A549 (cell line): ENCODE results near the gene UCMA. TPM values are rescaled to one million over a fixed set of nuclear protein-coding genes. Genes with fewer than 3 reads are reported as not detected.

ENCODE experiments used
- ATAC-seq, 2 experiments: fragments of 200-7000 bp in 1 of 2; fragments of >200 bp in 1 of 2; cut with Nextera tagmentation in 1 of 2; cut with Tn5 transposase in 1 of 2; 3 replicates each; pipeline versions ENCODE4 v1.8.0 to v1.9.1; 2018 to 2020; ENCODE audit warnings: mild to moderate bottlenecking in 1 of 2, moderate library complexity in 1 of 2
- CTCF ChIA-PET: fragments of 300-600 bp; sonication (Branson Sonifier 250); formaldehyde crosslinking; extraction: SDS; loops from one replicate; lab custom pipeline; 2021; ENCODE audit warnings: antibody characterized with exemption, inconsistent platforms; lab: Yijun Ruan, JAX
- POLR2A ChIA-PET: fragments of 350-600 bp; formaldehyde crosslinking; extraction: SDS; loops from one replicate; lab custom pipeline; 2021; ENCODE audit warnings: antibody characterized with exemption, inconsistent platforms; lab: Yijun Ruan, JAX
- DNase-seq, 2 experiments: peaks; one replicate each; pipeline versions ENCODE4 v3.0.0 to v3.0.0-alpha.2; 2011 to 2016; ENCODE audit warnings: low read depth in 1 of 2, low spot score in 1 of 2
- FAIRE-seq: peaks from 2 replicates; lab custom pipeline; 2011; peaks lifted over from hg19 to GRCh38; lab: Jason Lieb, UNC
- H3K27ac ChIP-seq, 2 experiments: fragments of >200 bp; sonication (Bioruptor Twin); formaldehyde crosslinking; 3 replicates each; pipeline ENCODE4 v1.5.1; 2016 to 2017
- H3K4me1 ChIP-seq: fragments of >200 bp; sonication (Bioruptor Twin); formaldehyde crosslinking; 3 replicates; pipeline ENCODE4 v1.6.1; 2016
- H3K4me2 ChIP-seq: fragments of >200 bp; sonication (Bioruptor Twin); formaldehyde crosslinking; 3 replicates; pipeline ENCODE4 v1.6.1; 2016
- H3K4me3 ChIP-seq: fragments of >200 bp; sonication (Bioruptor Twin); formaldehyde crosslinking; 3 replicates; pipeline ENCODE4 v1.5.1; 2016
- H3K9me3 ChIP-seq: fragments of >200 bp; sonication (Bioruptor Twin); formaldehyde crosslinking; 3 replicates; pipeline ENCODE4 v1.6.1; 2016
- BCL3 ChIP-seq: fragments of >200 bp; sonication (Bioruptor Twin); formaldehyde crosslinking; IDR thresholded peaks from 3 replicates; pipeline ENCODE4 v1.6.1; 2016
- CHD4 ChIP-seq: fragments of 200-600 bp; sonication (generic); IDR thresholded peaks from 2 replicates; pipeline ENCODE4 v1.6.1; 2016; ENCODE audit warnings: antibody characterized with exemption, mild to moderate bottlenecking, borderline replicate concordance
- CTCF ChIP-seq: fragments of >200 bp; sonication (Bioruptor Twin); formaldehyde crosslinking; IDR thresholded peaks from 3 replicates; pipeline ENCODE4 v1.5.1; 2016
- E2F6 ChIP-seq: IDR thresholded peaks from 2 replicates; pipeline ENCODE4 v1.6.1; 2012; ENCODE audit warnings: low read depth, borderline replicate concordance
- EP300 ChIP-seq, 2 experiments: fragments of >200 bp; sonication (Bioruptor Twin); formaldehyde crosslinking; IDR thresholded peaks; 2 replicates in 1 of 2; 3 replicates in 1 of 2; pipeline ENCODE4 v1.6.1; 2016 to 2017
- FOSL2 ChIP-seq, 2 experiments: fragments of 450-650 bp in 1 of 2; fragments of >200 bp in 1 of 2; sonication (Bioruptor Twin) in 1 of 2; formaldehyde crosslinking; IDR thresholded peaks; 2 replicates each; pipeline versions ENCODE4 v1.5.0 to v1.6.1; 2016 to 2020; ENCODE audit warnings: mild to moderate bottlenecking in 1 of 2, moderate library complexity in 1 of 2
- HOXA7 ChIP-seq: fragments of 250-450 bp; sonication (Bioruptor Pico); IDR thresholded peaks from 2 replicates; pipeline ENCODE4 v1.5.0; 2020; ENCODE audit warnings: mild to moderate bottlenecking, moderate library complexity
- HOXB13 ChIP-seq: fragments of 250-450 bp; sonication (Bioruptor Pico); IDR thresholded peaks from 2 replicates; pipeline ENCODE4 v1.5.0; 2020; ENCODE audit warnings: low read depth, mild to moderate bottlenecking, moderate library complexity
- HOXB5 ChIP-seq: fragments of 250-450 bp; sonication (Bioruptor Pico); IDR thresholded peaks from 2 replicates; pipeline ENCODE4 v1.5.0; 2020; ENCODE audit warnings: mild to moderate bottlenecking, moderate library complexity
- JUNB ChIP-seq: fragments of >200 bp; sonication (Bioruptor Twin); formaldehyde crosslinking; IDR thresholded peaks from 2 replicates; pipeline ENCODE4 v1.6.1; 2016
- MAX ChIP-seq: IDR thresholded peaks from 2 replicates; pipeline ENCODE4 v1.6.1; 2012
- PHF8 ChIP-seq: fragments of 200-600 bp; sonication (generic); IDR thresholded peaks from 2 replicates; pipeline ENCODE4 v1.6.1; 2016; ENCODE audit warnings: low read depth, mild to moderate bottlenecking, antibody characterized with exemption, moderate library complexity, borderline replicate concordance
- POLR2AphosphoS2 ChIP-seq: conservative IDR thresholded peaks from 2 replicates; pipeline ENCODE4 v1.6.1; 2012; ENCODE audit warnings: low read length, improper control_type of control experiment, inconsistent platforms
- RAD21 ChIP-seq, 2 experiments: fragments of >200 bp in 1 of 2; sonication (Bioruptor Twin) in 1 of 2; formaldehyde crosslinking in 1 of 2; IDR thresholded peaks in 1 of 2; conservative IDR thresholded peaks in 1 of 2; 2 replicates in 1 of 2; 3 replicates in 1 of 2; pipeline ENCODE4 v1.6.1; 2012 to 2018; ENCODE audit warnings: inconsistent platforms in 1 of 2
- RARB ChIP-seq: fragments of 250-450 bp; sonication (Bioruptor Pico); IDR thresholded peaks from 2 replicates; pipeline ENCODE4 v1.8.0; 2021; ENCODE audit warnings: mild to moderate bottlenecking, moderate library complexity
- REST ChIP-seq: fragments of 200-600 bp; sonication (generic); IDR thresholded peaks from 2 replicates; pipeline ENCODE4 v1.6.1; 2016; ENCODE audit warnings: antibody characterized with exemption, mild to moderate bottlenecking, moderate library complexity
- RNF2 ChIP-seq: fragments of 200-600 bp; sonication (generic); IDR thresholded peaks from 2 replicates; pipeline ENCODE4 v1.6.1; 2016; ENCODE audit warnings: low read depth, mild to moderate bottlenecking, antibody characterized with exemption, moderate library complexity, borderline replicate concordance
- SMC3 ChIP-seq: fragments of >200 bp; sonication (Bioruptor Twin); formaldehyde crosslinking; IDR thresholded peaks from 3 replicates; pipeline ENCODE4 v1.6.1; 2018; ENCODE audit warnings: inconsistent platforms
- ZC3H11A ChIP-seq: fragments of 450-650 bp; IDR thresholded peaks from 2 replicates; pipeline ENCODE4 v1.6.1; 2014; ENCODE audit warnings: antibody characterized with exemption, mild to moderate bottlenecking
- ZFP36 ChIP-seq: fragments of 450-650 bp; IDR thresholded peaks from 2 replicates; pipeline ENCODE4 v1.6.1; 2014; ENCODE audit warnings: borderline replicate concordance; ENCODE audit not compliant: partially characterized antibody
- WGBS: methylation state at CpG from one replicate; pipeline ENCODE4 v1.1.6; 2017; ENCODE audit errors: missing lambda C conversion rate; 5-methylcytosine and 5-hydroxymethylcytosine counted together
- polyA plus RNA-seq, 4 experiments: library from polyadenylated mRNA; depleted of rRNA in 3 of 4; stranded (reverse); fragments of >200 nt; fragmentation: RNase III in 1 of 4; extraction: RNeasy Plus Mini Kit Qiagen cat#74134 plus additional on column Dnase treatment in 1 of 4; gene quantifications; 2 replicates in 3 of 4; 3 replicates in 1 of 4; pipeline ENCODE4 v1.2.3, GENCODE V29; 2011 to 2017

UCMA gene
- polyA plus RNA-seq, 2 of the 4 experiments (the other 2 are of a cell fraction) = not detected

- TF ChIP-seq REST = no peak
- TF ChIP-seq RARB (CRISPR knock-in tag) = no peak
- TF ChIP-seq, all 56 proteins: peak for 0
Measured at GRCh38 chr10:13256627-13257026, 22.5 kb upstream of the UCMA start (continued).

GRCh38 chr10:13253726-13254125 is 19.6 kb upstream of the UCMA start:
- ATAC-seq (no peak), FAIRE-seq (no peak), DNase-seq (no peak)
- Histone ChIP-seq H3K4me1 (no peaks in the 10 kb centered on the region), H3K27ac (no peak overlapping the region), H3K4me2 (no peak overlapping the region), H3K4me3 (no peak overlapping the region), H3K9me3 (no peaks in the 10 kb centered on the region)
- CTCF ChIA-PET = no interaction called here
- POLR2A ChIA-PET = no interaction called here
- 57% methylated on average over 4 of the region's 4 CpGs for WGBS
- no peak for TF ChIP-seq RNF2
- no peak for TF ChIP-seq MAX
- TF ChIP-seq POLR2AphosphoS2 = no peak
- TF ChIP-seq SMC3 = no peak
- TF ChIP-seq JUNB = no peak
- no peak for TF ChIP-seq CTCF
- TF ChIP-seq FOSL2 (IDR thresholded peaks at IDR 0.05) = no peak
- no peak for TF ChIP-seq FOSL2 (CRISPR knock-in tag; IDR thresholded peaks at IDR 0.05)

GRCh38 chr10:13247784-13248183 is 13.6 kb upstream of the UCMA start:
- WGBS = 76% methylated on average over 4 of the region's 4 CpGs
- POLR2A ChIA-PET = no interaction called here
- TF ChIP-seq CHD4 (no peak), E2F6 (no peak), HOXA7 (CRISPR knock-in tag) (no peak), FOSL2 (IDR thresholded peaks at IDR 0.05) (no peak), FOSL2 (CRISPR knock-in tag; IDR thresholded peaks at IDR 0.05) (no peak), PHF8 (no peak)
- FAIRE-seq = no peak
- Histone ChIP-seq H3K27ac (no peak overlapping the region), H3K9me3 (no peaks in the 10 kb centered on the region), H3K4me2 (no peak overlapping the region), H3K4me3 (no peak overlapping the region), H3K4me1 (no peaks in the 10 kb centered on the region)
- CTCF ChIA-PET = no interaction called here
- ATAC-seq = no peak
- no peak for DNase-seq

GRCh38 chr10:13247246-13247645 is 13.1 kb upstream of the UCMA start:
- CTCF ChIA-PET = interaction anchor here (0.7 kb wide), 1 partner anchor 55 kb away, joined by 3 read pairs; no protein-coding TSS in a partner anchor
- POLR2A ChIA-PET = no interaction called here
- no peak; a peak in 1 of 6 replicates for ATAC-seq
- TF ChIP-seq BCL3 (no peak), HOXB5 (CRISPR knock-in tag) (no peak), ZFP36 (no peak), EP300 (IDR thresholded peaks at IDR 0.05) (no peak), RAD21 (conservative IDR thresholded peaks at IDR 0.05 in 1 of 2, IDR thresholded peaks at IDR 0.05 in 1 of 2) (no peak), HOXB13 (CRISPR knock-in tag) (no peak), ZC3H11A (no peak), REST (no peak)

More at GRCh38 chr10:13247246-13247645, 13.1 kb upstream of the UCMA start:
- 69% methylated on average over 9 of the region's 9 CpGs for WGBS
- Histone ChIP-seq H3K9me3 (no peaks in the 10 kb centered on the region), H3K4me3 (no peak overlapping the region), H3K4me1 (no peaks in the 10 kb centered on the region), H3K27ac (no peak overlapping the region), H3K4me2 (no peak overlapping the region)
- FAIRE-seq = no peak
- DNase-seq = no peak
